Loucy (cell line): Measurements from ENCODE around the gene CFAP69.
"Not testable (repeated sequence)": the region's sequence is repeated elsewhere in the genome, so short reads cannot be mapped to it uniquely, and the experiment has no call there.

Experiments
- H2AFZ ChIP-seq: fragments of 200-600 bp; sonication (generic); 2 replicates; pipeline ENCODE4 v1.6.0; 2016; ENCODE audit warnings: antibody characterized with exemption, mild to moderate bottlenecking, low read length, moderate library complexity
- H3F3A ChIP-seq: fragments of 200-600 bp; 2 replicates; pipeline ENCODE4 v1.6.0; 2016; ENCODE audit warnings: antibody characterized with exemption, low read depth, mild to moderate bottlenecking
- H3K27me3 ChIP-seq: fragments of 200-600 bp; sonication (generic); 2 replicates; pipeline ENCODE4 v1.6.1; 2014; ENCODE audit warnings: low read length, mild to moderate bottlenecking; ENCODE audit not compliant: insufficient read depth, poor library complexity, severe bottlenecking
- H3K36me3 ChIP-seq: fragments of 200-600 bp; sonication (generic); 2 replicates; pipeline ENCODE4 v1.6.1; 2016; ENCODE audit warnings: low read length; ENCODE audit not compliant: insufficient read depth
- H3K4me1 ChIP-seq: fragments of 200-600 bp; sonication (generic); 2 replicates; pipeline ENCODE4 v1.5.1; 2014; ENCODE audit warnings: low read length, mild to moderate bottlenecking; ENCODE audit not compliant: insufficient read depth, poor library complexity, severe bottlenecking
- H3K4me2 ChIP-seq: fragments of 200-600 bp; sonication (generic); 2 replicates; pipeline ENCODE4 v1.6.0; 2014; ENCODE audit warnings: antibody characterized with exemption, low read length, low read depth, mild to moderate bottlenecking; ENCODE audit not compliant: poor library complexity, severe bottlenecking
- H3K4me3 ChIP-seq: fragments of 200-600 bp; sonication (generic); 2 replicates; pipeline ENCODE4 v1.5.1; 2014; ENCODE audit warnings: low read length, mild to moderate bottlenecking, mixed read lengths; ENCODE audit not compliant: poor library complexity, severe bottlenecking
- H3K79me2 ChIP-seq: fragments of 200-600 bp; sonication (generic); 2 replicates; pipeline ENCODE4 v1.6.1; 2014; ENCODE audit warnings: low read length; ENCODE audit not compliant: insufficient read depth
- H3K9ac ChIP-seq: fragments of 200-600 bp; sonication (generic); 2 replicates; pipeline ENCODE4 v1.6.0; 2014; ENCODE audit warnings: mild to moderate bottlenecking, low read depth, low read length, moderate library complexity; ENCODE audit not compliant: poor library complexity, severe bottlenecking
- H3K9me2 ChIP-seq: fragments of 200-600 bp; sonication (generic); replicated peaks from 2 replicates; pipeline ENCODE4 v1.6.1; 2016; ENCODE audit warnings: low read depth, low read length, mixed read lengths
- H3K9me3 ChIP-seq: fragments of 200-600 bp; sonication (generic); 2 replicates; pipeline ENCODE4 v1.6.1; 2014; ENCODE audit warnings: mild to moderate bottlenecking, antibody characterized with exemption, low read length, low read depth; ENCODE audit not compliant: insufficient read depth
- H4K20me1 ChIP-seq: fragments of 200-600 bp; sonication (generic); 2 replicates; pipeline ENCODE4 v1.6.0; 2014; ENCODE audit warnings: antibody characterized with exemption, low read length, mild to moderate bottlenecking; ENCODE audit not compliant: insufficient read depth, poor library complexity, severe bottlenecking
- EZH2phosphoT487 ChIP-seq: fragments of 200-600 bp; IDR thresholded peaks from 2 replicates; pipeline ENCODE4 v1.6.1; 2018; ENCODE audit warnings: antibody characterized with exemption, mild to moderate bottlenecking, moderate library complexity, borderline replicate concordance
- TF ChIP-seq, protein P1 (sequence below): fragments of 200-600 bp; sonication (generic); conservative IDR thresholded peaks from 2 replicates; pipeline ENCODE4 v1.5.1; 2014; ENCODE audit warnings: mild to moderate bottlenecking, antibody characterized with exemption, low read length

The CFAP69 gene

DNA sequence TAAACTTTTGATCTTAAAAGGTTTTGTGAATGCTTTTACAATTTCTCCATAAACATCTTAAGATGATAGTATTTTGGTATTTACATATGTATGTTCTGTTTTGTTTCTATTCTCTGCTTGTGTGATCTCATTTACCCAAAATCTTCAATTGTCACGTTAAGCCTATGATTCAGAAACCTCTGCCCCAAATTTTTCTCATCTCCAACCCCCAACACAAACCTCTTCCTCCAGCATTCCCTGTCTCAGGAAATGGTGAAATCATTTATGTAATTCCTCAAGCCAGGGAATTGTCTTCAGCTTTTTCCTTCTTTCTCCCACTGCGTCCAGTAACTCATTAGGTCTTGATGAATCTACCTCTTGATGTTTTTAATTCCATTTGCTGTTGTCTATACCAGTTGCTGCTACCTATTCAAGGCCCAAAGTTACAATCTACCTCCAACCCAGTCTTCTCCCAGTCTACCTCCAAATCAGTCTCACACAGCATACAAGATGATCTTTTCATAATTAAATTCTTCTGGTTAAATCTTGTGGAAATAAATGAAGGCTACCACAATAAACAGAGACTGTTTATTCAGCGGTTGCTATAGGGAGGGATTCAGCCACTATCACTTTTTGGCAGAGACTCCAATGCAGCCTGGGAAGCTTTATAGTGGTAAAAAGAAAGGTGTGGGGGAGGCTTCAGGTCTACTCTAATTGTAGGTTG is 5.8 kb downstream of the CFAP69 start:
- Histone ChIP-seq H3K36me3 (no peaks in the 10 kb centered on the region), H3K9me2 (no peaks in the 10 kb centered on the region), H3K4me3 (no peak overlapping the region), H4K20me1 (no peaks in the 10 kb centered on the region), H3K4me2 (no peak overlapping the region), H3K27me3 (no peaks in the 10 kb centered on the region), H3K9me3 (no peaks in the 10 kb centered on the region), H3K79me2 (no peaks in the 10 kb centered on the region), H2AFZ (no peak overlapping the region), H3K9ac (no peak overlapping the region), H3F3A (no peaks in the 10 kb centered on the region), H3K4me1 (no peaks in the 10 kb centered on the region)
- TF ChIP-seq, protein P1, sequence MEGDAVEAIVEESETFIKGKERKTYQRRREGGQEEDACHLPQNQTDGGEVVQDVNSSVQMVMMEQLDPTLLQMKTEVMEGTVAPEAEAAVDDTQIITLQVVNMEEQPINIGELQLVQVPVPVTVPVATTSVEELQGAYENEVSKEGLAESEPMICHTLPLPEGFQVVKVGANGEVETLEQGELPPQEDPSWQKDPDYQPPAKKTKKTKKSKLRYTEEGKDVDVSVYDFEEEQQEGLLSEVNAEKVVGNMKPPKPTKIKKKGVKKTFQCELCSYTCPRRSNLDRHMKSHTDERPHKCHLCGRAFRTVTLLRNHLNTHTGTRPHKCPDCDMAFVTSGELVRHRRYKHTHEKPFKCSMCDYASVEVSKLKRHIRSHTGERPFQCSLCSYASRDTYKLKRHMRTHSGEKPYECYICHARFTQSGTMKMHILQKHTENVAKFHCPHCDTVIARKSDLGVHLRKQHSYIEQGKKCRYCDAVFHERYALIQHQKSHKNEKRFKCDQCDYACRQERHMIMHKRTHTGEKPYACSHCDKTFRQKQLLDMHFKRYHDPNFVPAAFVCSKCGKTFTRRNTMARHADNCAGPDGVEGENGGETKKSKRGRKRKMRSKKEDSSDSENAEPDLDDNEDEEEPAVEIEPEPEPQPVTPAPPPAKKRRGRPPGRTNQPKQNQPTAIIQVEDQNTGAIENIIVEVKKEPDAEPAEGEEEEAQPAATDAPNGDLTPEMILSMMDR = no peak
- TF ChIP-seq EZH2phosphoT487 = no peak

GRCh38 chr7:90251304-90251635 is 6.3 kb downstream of the CFAP69 start:
- Histone ChIP-seq H3K36me3 (no peaks in the 10 kb centered on the region), H2AFZ (no peak overlapping the region), H3K27me3 (no peaks in the 10 kb centered on the region), H3K4me3 (no peak overlapping the region), H3K9me2 (no peaks in the 10 kb centered on the region), H3K9ac (no peak overlapping the region), H3K9me3 (no peaks in the 10 kb centered on the region), H3K4me2 (no peak overlapping the region), H3F3A (no peaks in the 10 kb centered on the region), H4K20me1 (no peaks in the 10 kb centered on the region), H3K79me2 (no peaks in the 10 kb centered on the region), H3K4me1 (no peaks in the 10 kb centered on the region)
- TF ChIP-seq, protein P1 = no peak
- TF ChIP-seq EZH2phosphoT487 = no peak

DNA sequence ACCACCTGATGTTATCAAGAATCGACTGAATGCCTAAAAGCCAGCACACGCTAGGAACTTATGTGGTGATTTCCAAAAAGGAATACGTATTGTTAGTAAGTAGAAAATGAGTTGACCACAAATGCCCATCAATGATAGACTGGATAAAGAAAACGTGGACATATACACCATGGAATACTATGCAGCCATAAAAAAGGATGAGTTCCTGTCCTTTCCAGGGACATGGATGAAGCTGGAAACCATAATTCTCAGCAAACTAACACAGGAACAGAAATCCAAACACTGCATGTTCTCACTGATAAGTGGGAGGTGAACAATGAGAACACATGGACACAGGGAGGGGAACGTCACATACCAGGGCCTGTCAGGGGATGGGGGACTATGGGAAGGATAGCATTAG is 11.0 kb downstream of the CFAP69 start:
- H3K4me2 ChIP-seq, H3K36me3 ChIP-seq, H3K9me2 ChIP-seq, H3K4me3 ChIP-seq, H3F3A ChIP-seq, H3K27me3 ChIP-seq, H3K4me1 ChIP-seq, H3K79me2 ChIP-seq, H3K9ac ChIP-seq, H2AFZ ChIP-seq, H3K9me3 ChIP-seq, H4K20me1 ChIP-seq: not testable (repeated sequence)

GRCh38 chr7:90256778-90257177 is 11.8 kb downstream of the CFAP69 start:
- Histone ChIP-seq H3F3A (no peaks in the 10 kb centered on the region), H3K27me3 (no peaks in the 10 kb centered on the region), H3K4me3 (no peak overlapping the region), H3K4me2 (no peak overlapping the region), H2AFZ (no peak overlapping the region), H3K4me1 (no peaks in the 10 kb centered on the region), H4K20me1 (no peaks in the 10 kb centered on the region), H3K36me3 (no peaks in the 10 kb centered on the region), H3K9me2 (no peaks in the 10 kb centered on the region), H3K9me3 (no peaks in the 10 kb centered on the region), H3K9ac (no peak overlapping the region), H3K79me2 (no peaks in the 10 kb centered on the region)
- TF ChIP-seq EZH2phosphoT487 = no peak
- TF ChIP-seq, protein P1 = no peak
